NCI-H1048 (cell line): ENCODE results near the gene CREB3.

ENCODE experiments used
- DNase-seq: peaks from one replicate; lab custom pipeline; 2025; lab: John Stamatoyannopoulos, UW

Gene CREB3

GRCh38 chr9:35702696-35703095 is 29.8 kb upstream of the CREB3 start:
- no peak for DNase-seq

- no peak for DNase-seq
Observed at GRCh38 chr9:35703906-35704672, 28.4 kb upstream of the CREB3 start.

- no peak for DNase-seq
Observed at GRCh38 chr9:35705372-35705771, 27.1 kb upstream of the CREB3 start.

- no peak for DNase-seq
Observed at GRCh38 chr9:35705836-35706430, 26.5 kb upstream of the CREB3 start.

- no peak for DNase-seq
Observed at GRCh38 chr9:35706951-35707350, 25.5 kb upstream of the CREB3 start.

GRCh38 chr9:35708146-35708545 is 24.3 kb upstream of the CREB3 start:
- DNase-seq: no peak

- DNase-seq: no peak
Observed at GRCh38 chr9:35710818-35711500, 21.5 kb upstream of the CREB3 start.

GRCh38 chr9:35711501-35712428 is 20.7 kb upstream of the CREB3 start:
- no peak for DNase-seq

- DNase-seq: no peak
Observed at GRCh38 chr9:35712762-35713400, 19.6 kb upstream of the CREB3 start.

GRCh38 chr9:35713578-35713977 is 18.9 kb upstream of the CREB3 start:
- DNase-seq: no peak

GRCh38 chr9:35714123-35714522 is 18.3 kb upstream of the CREB3 start:
- DNase-seq: no peak

GRCh38 chr9:35714579-35715252 is 17.8 kb upstream of the CREB3 start:
- no peak for DNase-seq

- DNase-seq: no peak
Observed at GRCh38 chr9:35716230-35716629, 16.2 kb upstream of the CREB3 start.

GRCh38 chr9:35717132-35717870 is 15.2 kb upstream of the CREB3 start:
- DNase-seq: no peak

- no peak for DNase-seq
Observed at GRCh38 chr9:35718721-35719511, 13.6 kb upstream of the CREB3 start.

GRCh38 chr9:35719546-35719945 is 12.9 kb upstream of the CREB3 start:
- no peak for DNase-seq

- no peak for DNase-seq
Observed at GRCh38 chr9:35723426-35723825, 9.0 kb upstream of the CREB3 start.

- no peak for DNase-seq
Observed at GRCh38 chr9:35723908-35724307, 8.6 kb upstream of the CREB3 start.

GRCh38 chr9:35725362-35725761 is 7.1 kb upstream of the CREB3 start:
- DNase-seq: no peak

- no peak for DNase-seq
Observed at GRCh38 chr9:35726931-35727330, 5.5 kb upstream of the CREB3 start.
